GM12878 (cell line): ENCODE results near the gene ITCH. TPM values are rescaled to one million over a fixed set of nuclear protein-coding genes. Genes with fewer than 3 reads are reported as not detected.

Experiments used
- ATAC-seq: fragments of 200-7000 bp; cut with Tn5 transposase; 3 replicates; pipeline ENCODE4 v1.9.1; 2020; ENCODE audit warnings: mild to moderate bottlenecking, moderate library complexity
- BruUV-seq: library from RNA; stranded (reverse); fragments of 400-500 nt; replicated peaks from 2 replicates; lab custom pipeline; 2021; lab: Mats Ljungman, UMichigan
- CTCF ChIA-PET: fragments of 300-600 bp; sonication (Branson Sonifier 250); formaldehyde crosslinking; extraction: SDS; loops from one replicate; lab custom pipeline; 2021; ENCODE audit warnings: inconsistent platforms; lab: Yijun Ruan, JAX
- POLR2A ChIA-PET: fragments of 350-600 bp; formaldehyde crosslinking; extraction: SDS; loops from one replicate; lab custom pipeline; 2021; ENCODE audit warnings: inconsistent platforms; lab: Charles Lee
- RAD21 ChIA-PET: fragments of 300-600 bp; sonication (Branson Sonifier 250); formaldehyde crosslinking; loops from one replicate; lab custom pipeline; 2023; ENCODE audit warnings: antibody characterized with exemption; ENCODE audit not compliant: unreplicated experiment; lab: Charles Lee
- SMC1A ChIA-PET: fragments of 300-600 bp; sonication (Branson Sonifier 250); formaldehyde crosslinking; loops from one replicate; lab custom pipeline; 2023; ENCODE audit not compliant: unreplicated experiment, uncharacterized antibody; lab: Charles Lee
- DNase-seq: peaks from one replicate; pipeline ENCODE4 v3.0.0-alpha.2; 2011; ENCODE audit warnings: low read depth, low spot score
- FAIRE-seq: peaks from 3 replicates; lab custom pipeline; 2011; peaks lifted over from hg19 to GRCh38; lab: Jason Lieb, UNC
- H2AFZ ChIP-seq: 2 replicates; pipeline ENCODE4 v1.6.0; 2011; ENCODE audit warnings: low read depth, low read length, control low read depth; ENCODE audit not compliant: control insufficient read depth
- H3K27ac ChIP-seq: 2 replicates; pipeline ENCODE4 v1.5.1; 2011; ENCODE audit warnings: control low read depth; ENCODE audit not compliant: control insufficient read depth, insufficient read depth
- H3K27me3 ChIP-seq, 2 experiments: replicated peaks in 1 of 2; 2 replicates each; pipeline versions ENCODE4 v1.6.0 to v1.6.1; 2011; ENCODE audit warnings: low read length in 1 of 2; ENCODE audit not compliant: control insufficient read depth in 2 of 2, insufficient read depth in 2 of 2
- H3K36me3 ChIP-seq, 2 experiments: 2 replicates each; pipeline ENCODE4 v1.5.1; 2011; ENCODE audit warnings: low read length in 1 of 2; ENCODE audit not compliant: control insufficient read depth in 2 of 2, insufficient read depth in 2 of 2
- H3K4me1 ChIP-seq: 2 replicates; pipeline ENCODE4 v1.6.1; 2011; ENCODE audit warnings: mild to moderate bottlenecking, low read length, moderate library complexity, mixed read lengths; ENCODE audit not compliant: control insufficient read depth, insufficient read depth
- H3K4me2 ChIP-seq: 2 replicates; pipeline ENCODE4 v1.6.0; 2011; ENCODE audit warnings: control low read depth; ENCODE audit not compliant: control insufficient read depth, insufficient read depth
- H3K4me3 ChIP-seq: fragments of 200-600 bp; sonication (generic); 2 replicates; pipeline ENCODE4 v1.5.1; 2016
- H3K79me2 ChIP-seq: 2 replicates; pipeline ENCODE4 v1.6.0; 2011; ENCODE audit warnings: low read length; ENCODE audit not compliant: control insufficient read depth, insufficient read depth
- H3K9ac ChIP-seq: 2 replicates; pipeline ENCODE4 v1.8.0; 2011; ENCODE audit warnings: low read length, control low read depth, mixed read lengths; ENCODE audit not compliant: control insufficient read depth, insufficient read depth
- H3K9me3 ChIP-seq: replicated peaks from 3 replicates; pipeline ENCODE4 v1.5.1; 2011; ENCODE audit warnings: mild to moderate bottlenecking, low read length; ENCODE audit not compliant: control insufficient read depth, insufficient read depth
- H4K20me1 ChIP-seq: 2 replicates; pipeline ENCODE4 v1.6.0; 2011; ENCODE audit not compliant: control insufficient read depth, insufficient read depth
- ASH2L ChIP-seq: fragments of 300-600, 200-600 bp; sonication (generic); IDR thresholded peaks from 2 replicates; pipeline ENCODE4 v1.6.1; 2017; ENCODE audit warnings: low read depth, mild to moderate bottlenecking, borderline replicate concordance
- BRCA1 ChIP-seq: IDR thresholded peaks from 2 replicates; pipeline ENCODE4 v1.6.1; 2011; ENCODE audit warnings: low read depth, low read length, improper control_type of control experiment
- CBFB ChIP-seq: IDR thresholded peaks from 2 replicates; pipeline ENCODE4 v1.6.1; 2016; ENCODE audit warnings: antibody characterized with exemption, low read depth
- CHD1 ChIP-seq: IDR thresholded peaks from 2 replicates; pipeline ENCODE4 v1.6.1; 2012; ENCODE audit warnings: low read depth, low read length, improper control_type of control experiment
- CUX1 ChIP-seq: IDR thresholded peaks from 2 replicates; pipeline ENCODE4 v1.6.1; 2012; ENCODE audit warnings: improper control_type of control experiment, low read depth, low read length; ENCODE audit not compliant: insufficient replicate concordance
- ESRRA ChIP-seq: IDR thresholded peaks from 2 replicates; pipeline ENCODE4 v1.6.1; 2012; ENCODE audit warnings: mild to moderate bottlenecking, low read length, improper control_type of control experiment
- ETV6 ChIP-seq, 2 experiments: fragments of 450-650 bp in 1 of 2; IDR thresholded peaks in 1 of 2; conservative IDR thresholded peaks in 1 of 2; 2 replicates each; pipeline ENCODE4 v1.6.1; 2014; ENCODE audit warnings: antibody characterized with exemption in 1 of 2, borderline replicate concordance in 1 of 2, low read depth in 1 of 2, mild to moderate bottlenecking in 1 of 2, moderate library complexity in 1 of 2
- HDGF ChIP-seq: fragments of 450-650 bp; IDR thresholded peaks from 2 replicates; pipeline ENCODE4 v1.6.1; 2016; ENCODE audit warnings: antibody characterized with exemption
- MTA3 ChIP-seq: IDR thresholded peaks from 2 replicates; pipeline ENCODE4 v1.6.1; 2012; ENCODE audit warnings: low read length, inconsistent platforms, borderline replicate concordance
- MXI1 ChIP-seq: fragments of 150-350 bp; IDR thresholded peaks from 2 replicates; pipeline ENCODE4 v1.6.1; 2011; ENCODE audit warnings: low read depth, mild to moderate bottlenecking, inconsistent platforms, low read length, improper control_type of control experiment
- POLR2AphosphoS5 ChIP-seq: IDR thresholded peaks from 2 replicates; pipeline ENCODE4 v1.6.1; 2011; ENCODE audit warnings: mild to moderate bottlenecking, low read length, inconsistent platforms
- PRDM15 ChIP-seq: fragments of 450-650 bp; formaldehyde crosslinking; IDR thresholded peaks from 2 replicates; pipeline ENCODE4 v1.4.0; 2020; ENCODE audit warnings: mild to moderate bottlenecking, moderate library complexity
- RBBP5 ChIP-seq: fragments of 200-600 bp; sonication (generic); conservative IDR thresholded peaks from 2 replicates; pipeline ENCODE4 v1.6.1; 2016
- RFX5 ChIP-seq: IDR thresholded peaks from 2 replicates; pipeline ENCODE4 v1.6.1; 2011; ENCODE audit warnings: low read depth, low read length, improper control_type of control experiment
- TCF12 ChIP-seq: IDR thresholded peaks from 2 replicates; pipeline ENCODE4 v1.6.1; 2011; ENCODE audit warnings: low read depth, mild to moderate bottlenecking, low read length
- ZNF207 ChIP-seq: fragments of 450-650 bp; IDR thresholded peaks from 2 replicates; pipeline ENCODE4 v1.6.1; 2014; ENCODE audit warnings: antibody characterized with exemption, mild to moderate bottlenecking, borderline replicate concordance
- WGBS: methylation state at CpG from one replicate; pipeline ENCODE4 v1.1.6; 2016; ENCODE audit warnings: low lambda C conversion rate; ENCODE audit not compliant: insufficient replicate concordance, insufficient coverage; ENCODE audit errors: missing lambda C conversion rate; 5-methylcytosine and 5-hydroxymethylcytosine counted together
- in situ Hi-C: fragments of 300-500 bp; cut with MboI; formaldehyde crosslinking; loops from 9 replicates; pipeline ENCODE4 v1.14.3; 2018; ENCODE audit warnings: mixed read lengths
- intact Hi-C: fragments of 100-400 bp; cut with micrococcal nuclease; formaldehyde crosslinking; loops from one replicate; pipeline ENCODE4 v1.14.2; 2022; ENCODE audit not compliant: unreplicated experiment
- polyA plus RNA-seq, 11 experiments: library from polyadenylated mRNA; depleted of rRNA in 4 of 11; unstranded in 6 of 11; stranded (reverse) in 5 of 11; fragments of >200 nt; fragmentation: Nextera tagmentation in 4 of 11; fragmentation: Illumina TruSeq in 1 of 11; extraction: Ambion mirVana in 4 of 11; extraction: Trizol in 1 of 11; gene quantifications; 1 replicate in 1 of 11; 2 replicates in 10 of 11; pipeline versions ENCODE4 v1.2.1 to v1.2.3, GENCODE V29; 2011 to 2016; ENCODE audit warnings: inconsistent platforms in 2 of 11, missing spikeins in 2 of 11, low read depth in 1 of 11
- total RNA-seq, 4 experiments: library from RNA; depleted of rRNA in 3 of 4; stranded (reverse); fragments of >200 nt in 3 of 4; fragmentation: Illumina TruSeq in 1 of 4; extraction: Trizol in 1 of 4; gene quantifications; 2 replicates each; pipeline versions ENCODE4 v1.2.1 to v1.2.3, GENCODE V29; 2013 to 2021

The ITCH gene
- total and polyA plus RNA-seq, 10 of the 15 experiments (the other 5 are each of a cell fraction or from before 2014, with no cell fraction given) = 7.5 to 46.1 (median 21.5) TPM

- ATAC-seq (peak; percentile 78), DNase-seq (peak; percentile 79), FAIRE-seq (peak; percentile 90)
- ChIA-PET CTCF (interaction anchor here (0.8 to 1.9 kb wide), 4 partner anchors 28 to 149 kb away, joined by 3 to 7 read pairs (median 4); no protein-coding TSS in a partner anchor), SMC1A (interaction anchor here (0.6 to 2.6 kb wide), 10 partner anchors 10 to 342 kb away, joined by 3 to 10 read pairs (median 3); no protein-coding TSS in a partner anchor), RAD21 (interaction anchor here (0.7 to 1.9 kb wide), 6 partner anchors 11 to 64 kb away, joined by 3 to 6 read pairs (median 3); no protein-coding TSS in a partner anchor), POLR2A (interaction anchor here (0.6 to 2.3 kb wide), 3 partner anchors 31 to 57 kb away, joined by 3 to 7 read pairs (median 4); no protein-coding TSS in a partner anchor)
- peak overlapping the region; percentile 45 for H3K4me2 ChIP-seq
- peaks cover 0 to 8% of the 10 kb centered on the region in 2 experiments; a peak in 3 of 4 replicates for H3K36me3 ChIP-seq
- H2AFZ ChIP-seq = no peak overlapping the region
- intact Hi-C loops (loop anchor here (5.0 kb wide), 2 partner anchors 52 to 152 kb away; partner anchors contain the start of gene DYNLRB1), in situ Hi-C loops (no loop called here)
- H3K79me2 ChIP-seq = peaks cover 42% of the 10 kb centered on the region
- no peaks in the 10 kb centered on the region for H3K27me3 ChIP-seq
- 0% methylated on average over 3 of the region's 3 CpGs for WGBS
- H3K9me3 ChIP-seq = no peaks in the 10 kb centered on the region
- H3K4me1 ChIP-seq = peaks cover 20% of the 10 kb centered on the region
- no peaks in the 10 kb centered on the region for H4K20me1 ChIP-seq
- BruUV-seq = no TSS peak
- no peak overlapping the region for H3K9ac ChIP-seq
- no peak overlapping the region for H3K27ac ChIP-seq
- 0 out of 2 replicates have a peak overlapping the region, but pooled peaks have one; percentile 10 for H3K4me3 ChIP-seq
- TF ChIP-seq ESRRA = peak; percentile 70; the same call in 1 of the 2 replicates
- no peak for TF ChIP-seq MXI1
- peak; percentile 81 for TF ChIP-seq HDGF
- no peak for TF ChIP-seq TCF12
- no peak for TF ChIP-seq MTA3
- no peak for TF ChIP-seq RFX5
- TF ChIP-seq CUX1 = no peak
- TF ChIP-seq RBBP5 = no peak
- 0 out of 4 replicates have a peak, but pooled peaks of 1 of the 2 experiments have one; percentile 41 for TF ChIP-seq ETV6 (conservative IDR thresholded peaks at IDR 0.05 in 1 of 2, IDR thresholded peaks at IDR 0.05 in 1 of 2; ENCODE audit: borderline replicate concordance in 1 of 2, low read depth in 1 of 2)
- no peak for TF ChIP-seq ASH2L
- 0 out of 2 replicates have a peak, but pooled peaks have one; percentile 41 for TF ChIP-seq CBFB
- TF ChIP-seq POLR2AphosphoS5 = no peak
- no peak for TF ChIP-seq BRCA1
- no peak for TF ChIP-seq ZNF207
- no peak for TF ChIP-seq PRDM15 (CRISPR knock-in tag)
- no peak for TF ChIP-seq CHD1
These were observed 2.7 kb downstream of the ITCH start for GRCh38 chr20:34365765-34366213.
